Brain microvascular endothelial cell (primary cell): ENCODE data around the gene ROR2.

ENCODE experiments used
- DNase-seq: peaks from one replicate; pipeline ENCODE4 v3.0.0-alpha.2; 2020
- H3K27ac ChIP-seq: fragments of 250-450 bp; sonication (Bioruptor Pico); 2 replicates; pipeline ENCODE4 v1.5.1; 2020; ENCODE audit warnings: mild to moderate bottlenecking, moderate library complexity
- H3K27me3 ChIP-seq: fragments of 250-450 bp; sonication (Bioruptor Pico); replicated peaks from 2 replicates; pipeline ENCODE4 v1.5.1; 2020; ENCODE audit warnings: mild to moderate bottlenecking
- H3K36me3 ChIP-seq: fragments of 250-450 bp; sonication (Bioruptor Pico); replicated peaks from 2 replicates; pipeline ENCODE4 v1.5.1; 2020; ENCODE audit warnings: mild to moderate bottlenecking
- H3K4me3 ChIP-seq: 2 replicates; pipeline ENCODE4 v1.5.1; 2011; ENCODE audit warnings: low read depth, mild to moderate bottlenecking, control low read depth, low read length, moderate library complexity
- in situ Hi-C: cut with HindIII; loops from 2 replicates; pipeline ENCODE4 v1.10.0; 2017; ENCODE audit warnings: low sequenced_read_pairs, low pct_ligation_motif_present
- TF ChIP-seq, protein P1 (sequence below): IDR thresholded peaks from 2 replicates; pipeline ENCODE4 v1.5.1; 2011; ENCODE audit warnings: low read depth, mild to moderate bottlenecking, moderate library complexity, low read length, control low read depth, inconsistent platforms; ENCODE audit errors: missing control alignments

ROR2 gene

DNA sequence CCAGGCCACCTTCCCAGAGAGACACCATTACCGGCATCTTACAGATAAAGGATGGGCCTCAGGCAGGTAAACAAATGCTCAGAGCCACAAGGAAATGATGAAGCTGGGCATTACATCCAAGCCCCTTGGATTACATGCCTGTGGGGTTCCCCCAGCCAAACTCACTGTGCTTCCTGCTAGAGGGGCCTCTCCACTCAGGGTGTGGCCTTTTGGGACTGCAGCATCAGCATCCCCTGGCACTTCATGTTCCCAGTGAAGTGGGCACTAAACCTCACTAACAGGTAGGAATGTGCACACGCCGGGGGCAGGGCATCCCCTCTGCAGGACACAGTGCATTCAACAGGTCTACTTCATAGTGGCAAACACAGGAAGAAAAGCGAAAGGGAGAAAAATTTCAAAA lies 125.9 kb downstream of the ROR2 start:
- in situ Hi-C loops, result no loop called here
- Histone ChIP-seq H3K27me3 (peaks cover 4% of the 10 kb centered on the region), H3K4me3 (no peak overlapping the region), H3K27ac (no peak overlapping the region), H3K36me3 (no peaks in the 10 kb centered on the region)
- no peak for DNase-seq
- TF ChIP-seq, protein P1, sequence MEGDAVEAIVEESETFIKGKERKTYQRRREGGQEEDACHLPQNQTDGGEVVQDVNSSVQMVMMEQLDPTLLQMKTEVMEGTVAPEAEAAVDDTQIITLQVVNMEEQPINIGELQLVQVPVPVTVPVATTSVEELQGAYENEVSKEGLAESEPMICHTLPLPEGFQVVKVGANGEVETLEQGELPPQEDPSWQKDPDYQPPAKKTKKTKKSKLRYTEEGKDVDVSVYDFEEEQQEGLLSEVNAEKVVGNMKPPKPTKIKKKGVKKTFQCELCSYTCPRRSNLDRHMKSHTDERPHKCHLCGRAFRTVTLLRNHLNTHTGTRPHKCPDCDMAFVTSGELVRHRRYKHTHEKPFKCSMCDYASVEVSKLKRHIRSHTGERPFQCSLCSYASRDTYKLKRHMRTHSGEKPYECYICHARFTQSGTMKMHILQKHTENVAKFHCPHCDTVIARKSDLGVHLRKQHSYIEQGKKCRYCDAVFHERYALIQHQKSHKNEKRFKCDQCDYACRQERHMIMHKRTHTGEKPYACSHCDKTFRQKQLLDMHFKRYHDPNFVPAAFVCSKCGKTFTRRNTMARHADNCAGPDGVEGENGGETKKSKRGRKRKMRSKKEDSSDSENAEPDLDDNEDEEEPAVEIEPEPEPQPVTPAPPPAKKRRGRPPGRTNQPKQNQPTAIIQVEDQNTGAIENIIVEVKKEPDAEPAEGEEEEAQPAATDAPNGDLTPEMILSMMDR, result no peak

DNA sequence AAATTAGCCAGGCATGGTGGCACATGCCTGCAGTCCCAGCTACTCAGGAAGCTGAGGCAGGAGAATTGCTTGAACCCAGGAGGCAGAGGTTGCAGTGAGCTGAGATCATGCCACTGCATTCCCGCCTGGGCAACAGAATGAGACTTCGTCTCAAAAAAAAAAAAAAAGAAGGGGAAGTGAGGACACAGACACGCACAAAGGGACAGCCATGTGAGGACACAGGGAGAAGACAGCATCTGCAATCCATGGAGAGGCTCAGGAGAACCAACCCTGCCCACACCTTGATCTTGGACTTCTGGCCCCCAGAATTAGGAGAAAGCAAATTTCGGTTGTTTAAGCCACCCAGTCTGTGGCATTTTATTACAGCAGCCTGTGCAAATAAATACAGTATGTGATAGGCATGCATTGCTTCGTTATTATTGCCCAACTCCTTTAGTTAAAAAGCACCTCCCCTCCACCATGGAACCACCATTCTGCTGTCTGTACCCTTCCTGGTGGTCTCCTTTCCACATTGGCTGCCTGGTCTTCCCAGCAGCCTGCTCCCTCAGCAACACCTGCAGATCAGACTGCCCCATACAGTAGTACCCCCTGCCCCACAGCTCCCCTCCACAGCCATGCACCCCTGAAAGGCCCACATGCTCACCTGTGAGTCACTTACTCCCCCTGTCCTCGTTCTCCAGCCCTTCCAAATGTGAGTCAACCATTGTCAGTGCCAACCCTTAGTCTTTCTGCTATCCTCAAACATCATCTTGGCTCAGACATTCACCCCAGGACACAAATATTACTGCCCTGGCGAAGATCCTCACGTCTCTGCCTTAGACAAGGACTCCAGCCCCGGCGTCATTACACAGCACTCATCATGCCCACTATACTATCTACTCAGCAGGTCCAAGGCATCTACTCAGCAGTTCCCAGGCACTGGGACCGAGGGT lies 128.8 kb downstream of the ROR2 start:
- Histone ChIP-seq H3K27me3 (peaks cover 4% of the 10 kb centered on the region), H3K27ac (no peak overlapping the region), H3K4me3 (no peak overlapping the region), H3K36me3 (no peaks in the 10 kb centered on the region)
- in situ Hi-C loops, result no loop called here
- TF ChIP-seq, protein P1, result no peak
- DNase-seq, result no peak

DNA sequence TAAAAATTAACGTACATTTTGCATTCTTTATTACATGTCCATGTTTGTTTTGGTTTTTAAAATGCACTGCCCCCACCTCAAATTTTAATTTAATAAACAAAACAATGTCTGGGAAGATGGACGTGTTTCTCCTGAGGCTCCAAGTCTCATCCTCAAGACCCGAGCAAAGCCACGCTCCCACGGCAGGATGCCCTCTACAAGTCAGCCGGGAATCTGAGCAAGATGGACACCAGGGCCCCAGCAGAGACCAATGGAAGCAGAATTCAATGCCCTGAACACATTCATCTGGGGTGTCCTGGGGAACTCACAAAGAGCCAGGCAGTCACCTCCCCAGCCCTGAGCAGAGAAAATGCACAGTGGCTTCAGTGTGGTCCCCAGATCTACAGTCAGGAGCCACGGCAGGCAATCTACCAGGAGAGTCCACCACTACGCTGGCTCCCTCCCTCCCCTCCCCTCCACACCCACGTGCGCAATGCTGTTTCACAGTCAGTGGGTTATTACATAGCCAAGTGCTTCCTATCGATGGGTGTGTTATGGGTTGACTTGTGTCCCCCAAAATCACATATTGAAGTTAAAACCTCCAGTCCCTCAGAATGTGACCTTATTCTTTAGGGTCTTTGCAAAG lies 129.8 kb downstream of the ROR2 start:
- no peak for DNase-seq
- TF ChIP-seq, protein P1, result no peak
- H3K27me3 ChIP-seq, result peaks cover 1% of the 10 kb centered on the region
- H3K36me3 ChIP-seq, result no peaks in the 10 kb centered on the region
- in situ Hi-C loops, result no loop called here
- H3K27ac ChIP-seq, result no peak overlapping the region
- no peak overlapping the region for H3K4me3 ChIP-seq

DNA sequence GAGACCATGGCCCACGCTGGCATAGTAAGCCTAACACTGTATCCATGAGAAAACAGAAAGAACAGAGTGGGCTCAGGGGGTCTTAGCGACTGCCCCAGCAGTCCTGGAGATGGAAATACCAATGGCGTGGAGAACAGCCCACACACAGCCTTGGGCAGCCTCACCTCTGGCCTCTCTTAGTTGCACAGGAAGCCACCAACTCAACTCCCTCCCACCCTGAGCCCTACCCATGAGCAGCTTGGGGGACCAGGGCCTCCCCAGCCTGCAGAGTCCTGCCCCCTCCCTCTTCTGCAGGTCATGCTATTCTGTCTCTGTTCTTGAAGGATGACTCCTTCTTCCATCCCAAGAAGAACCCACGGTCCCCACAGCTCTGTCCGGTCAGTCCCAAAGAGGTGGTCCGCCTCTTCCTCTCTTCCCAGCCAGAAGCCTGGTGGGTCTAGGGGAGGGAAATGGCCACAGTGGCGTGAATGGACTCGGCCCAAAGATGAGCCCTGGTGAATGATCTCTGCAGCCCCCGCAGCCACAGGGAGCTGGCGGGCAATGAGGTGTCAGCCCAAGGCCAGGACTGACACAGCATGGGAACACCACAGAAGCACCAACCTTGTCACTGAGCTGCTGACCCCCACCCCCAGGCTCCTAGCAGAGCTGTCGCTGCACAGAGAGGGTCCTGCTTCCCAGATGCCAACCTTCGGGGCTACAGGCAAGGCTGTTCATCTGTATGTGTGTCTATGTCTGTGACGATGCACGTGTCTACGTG lies 131.2 kb downstream of the ROR2 start:
- DNase-seq, result no peak
- TF ChIP-seq, protein P1, result no peak
- H3K27me3 ChIP-seq, result no peaks in the 10 kb centered on the region
- H3K27ac ChIP-seq, result no peak overlapping the region
- in situ Hi-C loops, result no loop called here
- no peaks in the 10 kb centered on the region for H3K36me3 ChIP-seq
- no peak overlapping the region for H3K4me3 ChIP-seq

DNA sequence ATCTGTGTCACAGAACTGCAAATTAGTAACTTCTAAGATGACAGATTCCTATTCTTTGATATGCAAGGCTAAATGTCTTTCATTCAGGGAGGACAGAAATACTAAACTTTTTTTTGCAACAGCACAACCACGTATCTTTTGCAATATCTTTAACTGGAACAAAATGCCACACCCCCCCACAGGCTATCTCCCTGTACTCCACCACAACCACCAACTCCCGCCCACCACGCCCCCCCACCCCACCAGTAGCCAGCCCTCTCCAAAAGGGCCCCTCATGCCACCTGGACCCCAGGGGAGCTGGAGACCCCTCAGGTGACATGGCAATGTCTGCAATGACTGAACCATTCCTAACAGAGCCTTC lies 131.8 kb downstream of the ROR2 start:
- no peak overlapping the region for H3K27ac ChIP-seq
- TF ChIP-seq, protein P1, result no peak
- in situ Hi-C loops, result no loop called here
- no peaks in the 10 kb centered on the region for H3K27me3 ChIP-seq
- DNase-seq, result no peak
- H3K36me3 ChIP-seq, result no peaks in the 10 kb centered on the region
- H3K4me3 ChIP-seq, result no peak overlapping the region
